ENCODE measurements around the gene ARMC7. TPM values are rescaled to one million over a fixed set of nuclear protein-coding genes. Genes with fewer than 3 reads are reported as not detected.
"Not testable (repeated sequence)": the region's sequence is repeated elsewhere in the genome, so short reads cannot be mapped to it uniquely, and the experiment has no call there.

Gene ARMC7
- total RNA-seq, 4 donors from 2014 or later, result 8.2 to 41.1 (median 21.4) TPM

DNA sequence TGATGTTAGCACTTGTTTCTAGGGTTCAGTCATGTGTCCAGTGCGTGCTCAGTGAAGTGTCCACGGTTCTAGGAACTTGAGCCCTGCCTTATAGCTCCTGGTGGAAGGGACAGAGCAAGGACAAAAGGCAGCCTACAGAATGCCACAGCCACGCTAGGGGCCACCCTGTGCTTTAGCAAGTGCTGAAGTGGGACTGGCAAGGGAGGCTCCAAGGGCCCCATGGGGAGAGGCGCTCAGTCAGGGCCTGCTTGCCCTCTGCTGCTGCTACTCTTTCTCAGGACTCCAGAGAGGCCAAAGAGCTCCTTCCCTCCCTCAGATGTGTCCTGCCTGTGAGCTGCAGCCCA is 15.0 kb downstream of the ARMC7 start:
- Histone ChIP-seq H3K27me3 (no peaks in the 10 kb centered on the region), H3K9me3 (no peaks in the 10 kb centered on the region), H3K36me3 (no peaks in the 10 kb centered on the region), H3K4me1 (peaks cover 13 to 82% (median 38%) of the 10 kb centered on the region in 4 donors), H3K27ac (peak overlapping the region; percentile 82 to 89 (median 84)), H3K4me3 (no peak overlapping the region)
- WGBS, 2 donors (ENCODE audit: low coverage in 1 of 2), result 76% methylated on average over 4 of the region's 4 CpGs; no CpG with 5 or more reads in 1 of the 2 donors
- intact Hi-C loops (cut with DNase I; ENCODE audit: low total_unique reads), result no loop called here
- in situ Hi-C loops (cut with MboI; ENCODE audit: low pct_ligation_motif_present in 1 of 4, low pct_unique_long_range_greater_than_20kb in 1 of 4, low sequenced_read_pairs in 3 of 4), result no loop called here
- DNase-seq, result no peak
- TF ChIP-seq, protein P1, sequence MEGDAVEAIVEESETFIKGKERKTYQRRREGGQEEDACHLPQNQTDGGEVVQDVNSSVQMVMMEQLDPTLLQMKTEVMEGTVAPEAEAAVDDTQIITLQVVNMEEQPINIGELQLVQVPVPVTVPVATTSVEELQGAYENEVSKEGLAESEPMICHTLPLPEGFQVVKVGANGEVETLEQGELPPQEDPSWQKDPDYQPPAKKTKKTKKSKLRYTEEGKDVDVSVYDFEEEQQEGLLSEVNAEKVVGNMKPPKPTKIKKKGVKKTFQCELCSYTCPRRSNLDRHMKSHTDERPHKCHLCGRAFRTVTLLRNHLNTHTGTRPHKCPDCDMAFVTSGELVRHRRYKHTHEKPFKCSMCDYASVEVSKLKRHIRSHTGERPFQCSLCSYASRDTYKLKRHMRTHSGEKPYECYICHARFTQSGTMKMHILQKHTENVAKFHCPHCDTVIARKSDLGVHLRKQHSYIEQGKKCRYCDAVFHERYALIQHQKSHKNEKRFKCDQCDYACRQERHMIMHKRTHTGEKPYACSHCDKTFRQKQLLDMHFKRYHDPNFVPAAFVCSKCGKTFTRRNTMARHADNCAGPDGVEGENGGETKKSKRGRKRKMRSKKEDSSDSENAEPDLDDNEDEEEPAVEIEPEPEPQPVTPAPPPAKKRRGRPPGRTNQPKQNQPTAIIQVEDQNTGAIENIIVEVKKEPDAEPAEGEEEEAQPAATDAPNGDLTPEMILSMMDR (IDR thresholded peaks at IDR 0.05), result no peak
- TF ChIP-seq POLR2AphosphoS5 (IDR thresholded peaks at IDR 0.05), result no peak
- no peak for TF ChIP-seq EP300 (IDR thresholded peaks at IDR 0.05; ENCODE audit: low read depth)
- TF ChIP-seq POLR2A (IDR thresholded peaks at IDR 0.05), result no peak

DNA sequence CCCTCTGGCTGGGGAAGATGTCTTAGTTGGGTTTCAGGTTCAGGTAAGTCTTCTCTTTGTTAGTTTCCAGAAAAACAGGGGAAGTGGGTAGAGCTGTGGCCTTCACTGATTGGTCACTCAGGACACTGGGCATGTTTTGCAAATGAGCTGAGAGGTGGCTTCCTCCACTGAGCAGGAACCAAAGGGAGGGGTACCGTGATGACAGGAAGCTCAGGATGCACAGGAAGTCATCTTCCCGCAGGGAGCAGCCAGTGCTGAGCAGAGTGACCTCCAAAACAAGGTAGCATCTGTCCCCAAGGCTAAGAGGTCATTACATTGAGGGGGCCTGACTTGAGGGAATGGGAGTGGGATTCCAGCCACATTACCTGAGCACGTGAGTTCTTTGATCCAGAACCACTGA is 16.2 kb downstream of the ARMC7 start:
- no peaks in the 10 kb centered on the region for H3K9me3 ChIP-seq
- H3K27ac ChIP-seq, result peak overlapping the region in 3 of 4 donors; percentile 82 to 86 (median 83)
- 54 to 63% methylated on average over 2 to 3 of the region's 3 CpGs for whole genome bisulfite sequencing, 2 donors (ENCODE audit: low coverage in 1 of 2)
- no peak overlapping the region for H3K4me3 ChIP-seq
- intact Hi-C loops (cut with DNase I; ENCODE audit: low total_unique reads), result no loop called here
- TF ChIP-seq POLR2A (IDR thresholded peaks at IDR 0.05) (no peak), POLR2AphosphoS5 (IDR thresholded peaks at IDR 0.05) (no peak), EP300 (IDR thresholded peaks at IDR 0.05; ENCODE audit: low read depth) (no peak)
- TF ChIP-seq, protein P1 (IDR thresholded peaks at IDR 0.05), result no peak
- H3K4me1 ChIP-seq, result peaks cover 10 to 85% (median 42%) of the 10 kb centered on the region in 4 donors
- H3K27me3 ChIP-seq, result no peaks in the 10 kb centered on the region
- DNase-seq, result no peak
- in situ Hi-C loops (cut with MboI; ENCODE audit: low pct_ligation_motif_present in 1 of 4, low pct_unique_long_range_greater_than_20kb in 1 of 4, low sequenced_read_pairs in 3 of 4), result no loop called here
- no peaks in the 10 kb centered on the region for H3K36me3 ChIP-seq

DNA sequence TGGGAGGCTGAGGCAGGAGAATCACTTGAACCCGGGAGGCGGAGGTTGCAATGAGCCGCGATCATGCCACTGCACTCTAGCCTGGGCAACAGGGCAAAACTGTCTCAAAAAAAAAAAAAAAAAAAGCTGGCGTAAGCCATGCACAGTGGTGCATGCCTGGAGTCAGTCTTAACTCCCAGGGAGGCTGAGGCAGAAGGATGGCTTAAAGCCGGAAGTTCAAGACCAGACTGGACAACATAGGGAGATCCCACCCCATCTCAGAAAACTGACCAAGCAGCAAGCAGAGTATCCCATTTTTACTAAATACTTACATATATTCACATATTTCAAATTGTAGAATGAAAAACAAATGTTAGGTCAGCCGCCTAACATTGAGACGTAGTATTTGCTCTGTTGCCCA is 17.2 kb downstream of the ARMC7 start:
- no peaks in the 10 kb centered on the region for H3K27me3 ChIP-seq
- peaks cover 10 to 85% (median 40%) of the 10 kb centered on the region in 4 donors for H3K4me1 ChIP-seq
- in situ Hi-C loops (cut with MboI; ENCODE audit: low pct_ligation_motif_present in 1 of 4, low pct_unique_long_range_greater_than_20kb in 1 of 4, low sequenced_read_pairs in 3 of 4) (no loop called here), intact Hi-C loops (cut with DNase I; ENCODE audit: low total_unique reads) (no loop called here)
- no peaks in the 10 kb centered on the region for H3K36me3 ChIP-seq
- TF ChIP-seq POLR2A (IDR thresholded peaks at IDR 0.05) (no peak), EP300 (IDR thresholded peaks at IDR 0.05; ENCODE audit: low read depth) (no peak), POLR2AphosphoS5 (IDR thresholded peaks at IDR 0.05) (no peak)
- TF ChIP-seq, protein P1 (IDR thresholded peaks at IDR 0.05), result no peak
- WGBS, 2 donors (ENCODE audit: low coverage in 1 of 2), result 93 to 98% methylated on average over 5 to 8 of the region's 8 CpGs
- DNase-seq, result no peak
- no peaks in the 10 kb centered on the region for H3K9me3 ChIP-seq
- H3K4me3 ChIP-seq, result no peak overlapping the region
- peak overlapping the region; percentile 54 to 97 (median 72) for H3K27ac ChIP-seq

DNA sequence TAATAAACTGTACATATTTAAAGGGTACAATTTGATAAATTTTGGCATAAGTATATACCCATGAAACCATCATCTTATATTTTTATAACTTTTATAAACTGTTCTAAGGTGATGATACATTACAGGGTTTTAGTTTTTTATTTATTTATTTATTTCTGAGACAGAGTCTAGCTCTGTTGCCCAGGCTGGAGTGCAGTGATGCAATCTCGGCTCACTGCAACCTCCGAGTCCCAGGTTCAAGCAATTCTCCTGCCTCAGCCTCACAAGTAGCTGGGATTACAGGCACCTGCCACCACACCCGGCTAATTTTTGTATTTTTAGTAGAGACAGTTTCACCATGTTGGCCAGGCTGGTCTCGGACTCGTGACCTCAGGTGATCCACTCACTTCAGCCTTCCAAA is 18.2 kb downstream of the ARMC7 start:
- H3K9me3 ChIP-seq; intact Hi-C loops (cut with DNase I; ENCODE audit: low total_unique reads); H3K36me3 ChIP-seq; H3K27me3 ChIP-seq; in situ Hi-C loops (cut with MboI; ENCODE audit: low pct_ligation_motif_present in 1 of 4, low pct_unique_long_range_greater_than_20kb in 1 of 4, low sequenced_read_pairs in 3 of 4); H3K4me3 ChIP-seq: not testable (repeated sequence)
- 59 to 68% methylated on average over 5 of the region's 5 CpGs for WGBS, 2 donors (ENCODE audit: low coverage in 1 of 2)
- Histone ChIP-seq H3K27ac (peak overlapping the region; percentile 54 to 97 (median 72)), H3K4me1 (peaks cover 10 to 79% (median 40%) of the 10 kb centered on the region in 4 donors)
- peak; percentile 38 for DNase-seq
